Uterus (tissue), 2 donors: ENCODE data around the gene BRD3.

Experiments used
- POLR2A ChIP-seq, 2 donors: fragments of 450-650 bp; IDR thresholded peaks; one replicate each; pipeline ENCODE4 v1.6.1; 2016; ENCODE audit warnings: antibody characterized with exemption in 2 of 2, mild to moderate bottlenecking in 1 of 2, moderate library complexity in 1 of 2
- TF ChIP-seq, protein P1 (sequence below), 4 experiments: fragments of 200-600 bp in 2 of 4; fragments of 450-650 bp in 2 of 4; sonication (generic) in 2 of 4; IDR thresholded peaks; one replicate each; pipeline ENCODE4 v1.5.1; 2016 to 2019; ENCODE audit warnings: antibody characterized with exemption in 4 of 4, mild to moderate bottlenecking in 2 of 4, moderate library complexity in 1 of 4

- TF ChIP-seq, protein P1, sequence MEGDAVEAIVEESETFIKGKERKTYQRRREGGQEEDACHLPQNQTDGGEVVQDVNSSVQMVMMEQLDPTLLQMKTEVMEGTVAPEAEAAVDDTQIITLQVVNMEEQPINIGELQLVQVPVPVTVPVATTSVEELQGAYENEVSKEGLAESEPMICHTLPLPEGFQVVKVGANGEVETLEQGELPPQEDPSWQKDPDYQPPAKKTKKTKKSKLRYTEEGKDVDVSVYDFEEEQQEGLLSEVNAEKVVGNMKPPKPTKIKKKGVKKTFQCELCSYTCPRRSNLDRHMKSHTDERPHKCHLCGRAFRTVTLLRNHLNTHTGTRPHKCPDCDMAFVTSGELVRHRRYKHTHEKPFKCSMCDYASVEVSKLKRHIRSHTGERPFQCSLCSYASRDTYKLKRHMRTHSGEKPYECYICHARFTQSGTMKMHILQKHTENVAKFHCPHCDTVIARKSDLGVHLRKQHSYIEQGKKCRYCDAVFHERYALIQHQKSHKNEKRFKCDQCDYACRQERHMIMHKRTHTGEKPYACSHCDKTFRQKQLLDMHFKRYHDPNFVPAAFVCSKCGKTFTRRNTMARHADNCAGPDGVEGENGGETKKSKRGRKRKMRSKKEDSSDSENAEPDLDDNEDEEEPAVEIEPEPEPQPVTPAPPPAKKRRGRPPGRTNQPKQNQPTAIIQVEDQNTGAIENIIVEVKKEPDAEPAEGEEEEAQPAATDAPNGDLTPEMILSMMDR (IDR thresholded peaks at IDR 0.05), result no peak
- TF ChIP-seq POLR2A (IDR thresholded peaks at IDR 0.05), result no peak
Observed at GRCh38 chr9:134111064-134111463, 43.2 kb upstream of the BRD3 start.
